ENCODE data around the gene MMP3. TPM values are rescaled to one million over a fixed set of nuclear protein-coding genes. Genes with fewer than 3 reads are reported as not detected.

The MMP3 gene
- total RNA-seq, 4 donors from 2014 or later, result 5.4 to 672 (median 67.4) TPM

DNA sequence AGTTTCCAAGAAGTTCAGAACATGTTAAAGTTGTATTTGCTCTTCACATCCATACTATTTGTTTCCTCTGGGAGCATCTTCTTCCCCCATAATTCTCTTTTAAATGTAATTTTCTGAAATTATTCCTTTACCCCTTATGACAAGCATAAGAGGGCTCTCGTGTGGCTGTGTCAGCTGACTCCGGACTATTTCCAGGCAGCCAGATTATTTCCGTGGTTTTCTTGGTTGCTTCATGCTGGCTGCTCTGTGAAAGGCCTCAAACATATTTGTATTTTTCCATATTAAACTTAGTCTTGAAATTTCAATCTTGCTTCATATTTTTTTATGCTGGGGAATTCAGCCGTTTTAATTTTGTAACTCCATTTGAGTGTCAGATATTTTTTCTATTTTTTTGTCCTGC, 42.6 kb downstream of the MMP3 start:
- TF ChIP-seq, protein P1, sequence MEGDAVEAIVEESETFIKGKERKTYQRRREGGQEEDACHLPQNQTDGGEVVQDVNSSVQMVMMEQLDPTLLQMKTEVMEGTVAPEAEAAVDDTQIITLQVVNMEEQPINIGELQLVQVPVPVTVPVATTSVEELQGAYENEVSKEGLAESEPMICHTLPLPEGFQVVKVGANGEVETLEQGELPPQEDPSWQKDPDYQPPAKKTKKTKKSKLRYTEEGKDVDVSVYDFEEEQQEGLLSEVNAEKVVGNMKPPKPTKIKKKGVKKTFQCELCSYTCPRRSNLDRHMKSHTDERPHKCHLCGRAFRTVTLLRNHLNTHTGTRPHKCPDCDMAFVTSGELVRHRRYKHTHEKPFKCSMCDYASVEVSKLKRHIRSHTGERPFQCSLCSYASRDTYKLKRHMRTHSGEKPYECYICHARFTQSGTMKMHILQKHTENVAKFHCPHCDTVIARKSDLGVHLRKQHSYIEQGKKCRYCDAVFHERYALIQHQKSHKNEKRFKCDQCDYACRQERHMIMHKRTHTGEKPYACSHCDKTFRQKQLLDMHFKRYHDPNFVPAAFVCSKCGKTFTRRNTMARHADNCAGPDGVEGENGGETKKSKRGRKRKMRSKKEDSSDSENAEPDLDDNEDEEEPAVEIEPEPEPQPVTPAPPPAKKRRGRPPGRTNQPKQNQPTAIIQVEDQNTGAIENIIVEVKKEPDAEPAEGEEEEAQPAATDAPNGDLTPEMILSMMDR (IDR thresholded peaks at IDR 0.05; ENCODE audit: low read depth), result no peak

DNA sequence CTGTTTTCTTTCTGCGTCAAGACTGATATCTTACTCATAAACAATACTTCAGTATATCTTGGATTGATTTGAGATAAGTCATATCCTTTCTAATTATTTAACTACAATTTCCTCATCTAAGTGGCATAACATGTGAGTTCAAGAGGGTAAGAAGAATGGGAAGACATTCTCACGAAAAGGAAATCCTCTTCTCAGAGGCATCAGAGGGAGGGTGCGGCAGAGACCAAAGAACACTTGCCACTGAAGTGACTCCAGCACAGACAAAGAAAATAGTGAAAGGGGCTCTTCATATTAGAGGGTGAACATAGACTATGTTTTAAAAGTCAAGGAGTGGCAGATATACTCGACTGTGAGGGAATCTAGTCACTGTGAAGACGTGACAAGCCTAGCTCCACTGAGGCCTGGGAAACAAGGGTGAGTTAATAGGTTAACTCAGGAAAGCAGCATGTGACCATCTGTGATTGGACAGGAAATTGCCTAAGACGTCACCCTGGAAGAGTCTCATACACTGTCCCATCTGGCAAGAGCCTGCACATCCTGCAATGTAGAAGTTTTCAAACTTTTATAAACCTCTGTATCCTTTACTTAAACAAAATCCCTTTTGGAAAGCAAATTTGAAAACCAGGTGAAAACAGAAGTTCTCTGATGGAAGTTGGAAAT, 43.6 kb downstream of the MMP3 start:
- TF ChIP-seq, protein P1 (IDR thresholded peaks at IDR 0.05; ENCODE audit: low read depth), result no peak

- TF ChIP-seq, protein P1 (IDR thresholded peaks at IDR 0.05; ENCODE audit: low read depth), result no peak
These were observed 45.2 kb downstream of the MMP3 start, which contains the start of gene MMP1 for GRCh38 chr11:102798012-102798746. TSS of gene MMP1 (minus strand) at chr11:102798160. CDS start at chr11:102798092, 68 bp downstream.

- TF ChIP-seq, protein P1 (IDR thresholded peaks at IDR 0.05; ENCODE audit: low read depth), result no peak
These were observed 49.0 kb downstream of the MMP3 start for GRCh38 chr11:102794382-102794781.

GRCh38 chr11:102793677-102794290, 49.6 kb downstream of the MMP3 start:
- TF ChIP-seq, protein P1 (IDR thresholded peaks at IDR 0.05; ENCODE audit: low read depth), result no peak

- TF ChIP-seq, protein P1 (IDR thresholded peaks at IDR 0.05; ENCODE audit: low read depth), result no peak
These were observed 50.8 kb downstream of the MMP3 start for GRCh38 chr11:102792604-102793003.

Data from subcutaneous adipose tissue (tissue), 4 donors.